Astrocyte (in vitro differentiated cells and primary cell): ENCODE results near the gene TMEM45A. TPM values are rescaled to one million over a fixed set of nuclear protein-coding genes. Genes with fewer than 3 reads are reported as not detected.

Experiments used
- DNase-seq: peaks from one replicate; pipeline ENCODE4 v3.0.0-alpha.2; 2010; ENCODE audit warnings: low read depth
- FAIRE-seq: peaks from 2 replicates; lab custom pipeline; 2011; peaks lifted over from hg19 to GRCh38; lab: Jason Lieb, UNC
- H2AFZ ChIP-seq: 2 replicates; pipeline ENCODE4 v1.6.0; 2012; ENCODE audit warnings: low read depth, low read length, inconsistent platforms
- H3K27ac ChIP-seq: 2 replicates; pipeline ENCODE4 v1.5.1; 2011; ENCODE audit warnings: low read depth, low read length, inconsistent platforms
- H3K27me3 ChIP-seq: 2 replicates; pipeline ENCODE4 v1.6.0; 2011; ENCODE audit warnings: low read length, inconsistent platforms; ENCODE audit not compliant: insufficient read depth
- H3K36me3 ChIP-seq: 2 replicates; pipeline ENCODE4 v1.5.1; 2011; ENCODE audit warnings: low read length, inconsistent platforms; ENCODE audit not compliant: insufficient read depth
- H3K4me1 ChIP-seq: 2 replicates; pipeline ENCODE4 v1.5.1; 2011; ENCODE audit warnings: low read length, inconsistent platforms; ENCODE audit not compliant: insufficient read depth
- H3K4me2 ChIP-seq: 2 replicates; pipeline ENCODE4 v1.6.0; 2012; ENCODE audit warnings: low read length, inconsistent platforms
- H3K4me3 ChIP-seq: 2 replicates; pipeline ENCODE4 v1.5.1; 2011; ENCODE audit warnings: low read depth, mild to moderate bottlenecking, low read length, inconsistent platforms; ENCODE audit not compliant: insufficient read depth
- H3K79me2 ChIP-seq: 2 replicates; pipeline ENCODE4 v1.6.0; 2012; ENCODE audit warnings: mild to moderate bottlenecking, low read length, inconsistent platforms; ENCODE audit not compliant: insufficient read depth
- H3K9ac ChIP-seq: 2 replicates; pipeline ENCODE4 v1.6.0; 2012; ENCODE audit warnings: mild to moderate bottlenecking, low read length, inconsistent platforms
- H3K9me3 ChIP-seq: 2 replicates; pipeline ENCODE4 v1.5.1; 2012; ENCODE audit warnings: low read depth, mild to moderate bottlenecking, low read length, inconsistent platforms; ENCODE audit not compliant: insufficient read depth
- H4K20me1 ChIP-seq: 2 replicates; pipeline ENCODE4 v1.6.0; 2012; ENCODE audit warnings: low read length, inconsistent platforms; ENCODE audit not compliant: insufficient read depth
- H3K27ac Mint-ChIP-seq: one replicate; pipeline ENCODE4 v1.8.0; 2021; ENCODE audit warnings: mild to moderate bottlenecking, mixed read lengths; ENCODE audit not compliant: unreplicated experiment
- H3K27me3 Mint-ChIP-seq: one replicate; pipeline ENCODE4 v1.8.0; 2021; ENCODE audit warnings: low read depth, mixed read lengths; ENCODE audit not compliant: unreplicated experiment
- H3K36me3 Mint-ChIP-seq: one replicate; pipeline ENCODE4 v1.8.0; 2021; ENCODE audit warnings: low read depth, mixed read lengths; ENCODE audit not compliant: unreplicated experiment
- H3K4me1 Mint-ChIP-seq: one replicate; pipeline ENCODE4 v1.8.0; 2021; ENCODE audit warnings: low read depth, mixed read lengths; ENCODE audit not compliant: unreplicated experiment
- H3K4me3 Mint-ChIP-seq: one replicate; pipeline ENCODE4 v1.8.0; 2021; ENCODE audit warnings: mild to moderate bottlenecking, moderate library complexity, mixed read lengths; ENCODE audit not compliant: unreplicated experiment
- H3K9me3 Mint-ChIP-seq: one replicate; pipeline ENCODE4 v1.8.0; 2021; ENCODE audit warnings: mild to moderate bottlenecking, mixed read lengths; ENCODE audit not compliant: unreplicated experiment
- CTCF ChIP-seq: IDR thresholded peaks from 2 replicates; pipeline ENCODE4 v1.5.1; 2011; ENCODE audit warnings: low read depth, mild to moderate bottlenecking, inconsistent platforms, low read length, moderate library complexity; ENCODE audit not compliant: insufficient read depth
- EZH2 ChIP-seq: IDR thresholded peaks from 2 replicates; pipeline ENCODE4 v1.6.1; 2012; ENCODE audit warnings: mild to moderate bottlenecking, low read length, inconsistent platforms; ENCODE audit not compliant: insufficient read depth
- total RNA-seq: library from RNA; stranded (reverse); gene quantifications from 2 replicates; pipeline ENCODE4 v1.2.1, GENCODE V29; 2021

The TMEM45A gene
- total RNA-seq, 1 donor from 2014 or later: 35.5 TPM

- Histone ChIP-seq H3K27ac (no peak overlapping the region), H3K36me3 (no peaks in the 10 kb centered on the region), H3K4me1 (no peaks in the 10 kb centered on the region), H3K27me3 (no peaks in the 10 kb centered on the region), H3K9ac (no peak overlapping the region), H2AFZ (no peak overlapping the region), H3K4me3 (no peak overlapping the region), H3K79me2 (no peaks in the 10 kb centered on the region), H4K20me1 (no peaks in the 10 kb centered on the region), H3K9me3 (no peaks in the 10 kb centered on the region), H3K4me2 (no peak overlapping the region)
- TF ChIP-seq EZH2: no peak
- no peak for TF ChIP-seq CTCF
- no peak for FAIRE-seq
- H3K4me1 Mint-ChIP-seq: peaks cover 3% of the 10 kb centered on the region
- no peaks in the 10 kb centered on the region for H3K27me3 Mint-ChIP-seq
- peaks cover 7% of the 10 kb centered on the region for H3K36me3 Mint-ChIP-seq
- no peak overlapping the region for H3K4me3 Mint-ChIP-seq
- no peak for DNase-seq
- H3K9me3 Mint-ChIP-seq: no peaks in the 10 kb centered on the region
- no peak overlapping the region for H3K27ac Mint-ChIP-seq
Observed at GRCh38 chr3:100536093-100536492, 43.7 kb downstream of the TMEM45A start.

- H3K4me3 ChIP-seq: no peak overlapping the region
- Mint-ChIP-seq H3K27me3 (no peaks in the 10 kb centered on the region), H3K27ac (no peak overlapping the region), H3K9me3 (no peaks in the 10 kb centered on the region), H3K4me3 (no peak overlapping the region), H3K36me3 (peaks cover 11% of the 10 kb centered on the region), H3K4me1 (peaks cover 3% of the 10 kb centered on the region)
- no peak for DNase-seq
- no peaks in the 10 kb centered on the region for H3K4me1 ChIP-seq
- no peaks in the 10 kb centered on the region for H3K27me3 ChIP-seq
- no peak overlapping the region for H3K27ac ChIP-seq
- no peak overlapping the region for H3K9ac ChIP-seq
- TF ChIP-seq CTCF: no peak
- TF ChIP-seq EZH2: no peak
- no peaks in the 10 kb centered on the region for H4K20me1 ChIP-seq
- H2AFZ ChIP-seq: no peak overlapping the region
- no peaks in the 10 kb centered on the region for H3K79me2 ChIP-seq
- no peak for FAIRE-seq
- no peaks in the 10 kb centered on the region for H3K36me3 ChIP-seq
- no peaks in the 10 kb centered on the region for H3K9me3 ChIP-seq
- H3K4me2 ChIP-seq: no peak overlapping the region
Observed at GRCh38 chr3:100537646-100538338, 45.4 kb downstream of the TMEM45A start.

GRCh38 chr3:100538339-100538706, 45.9 kb downstream of the TMEM45A start:
- Histone ChIP-seq H3K27ac (no peak overlapping the region), H3K4me1 (no peaks in the 10 kb centered on the region), H3K9ac (no peak overlapping the region), H3K36me3 (no peaks in the 10 kb centered on the region), H3K79me2 (no peaks in the 10 kb centered on the region), H4K20me1 (no peaks in the 10 kb centered on the region), H2AFZ (no peak overlapping the region), H3K27me3 (no peaks in the 10 kb centered on the region), H3K4me3 (no peak overlapping the region), H3K9me3 (no peaks in the 10 kb centered on the region), H3K4me2 (no peak overlapping the region)
- Mint-ChIP-seq H3K36me3 (peaks cover 11% of the 10 kb centered on the region), H3K27me3 (no peaks in the 10 kb centered on the region), H3K9me3 (no peaks in the 10 kb centered on the region), H3K4me1 (peaks cover 3% of the 10 kb centered on the region), H3K27ac (no peak overlapping the region), H3K4me3 (no peak overlapping the region)
- DNase-seq (no peak), FAIRE-seq (no peak)
- TF ChIP-seq EZH2 (no peak), CTCF (no peak)
